Keratinocyte (primary cell): ENCODE measurements around the gene CADM2. TPM values are rescaled to one million over a fixed set of nuclear protein-coding genes. Genes with fewer than 3 reads are reported as not detected.

Experiments used
- DNase-seq: peaks from one replicate; pipeline ENCODE4 v3.0.0-alpha.2; 2011; ENCODE audit warnings: low read depth, missing footprints, low spot score
- FAIRE-seq: peaks from 2 replicates; lab custom pipeline; 2011; peaks lifted over from hg19 to GRCh38; lab: Jason Lieb, UNC
- H2AFZ ChIP-seq: 2 replicates; pipeline ENCODE4 v1.6.0; 2012; ENCODE audit warnings: low read length, control low read depth, inconsistent platforms; ENCODE audit not compliant: control insufficient read depth
- H3K27ac ChIP-seq: 2 replicates; pipeline ENCODE4 v1.5.1; 2011; ENCODE audit warnings: low read length; ENCODE audit not compliant: control insufficient read depth, insufficient read depth
- H3K27me3 ChIP-seq: 3 replicates; pipeline ENCODE4 v1.6.0; 2011; ENCODE audit warnings: low read length; ENCODE audit not compliant: control insufficient read depth, insufficient read depth; ENCODE audit errors: extremely low read depth
- H3K36me3 ChIP-seq, 2 experiments: 2 replicates in 1 of 2; 3 replicates in 1 of 2; pipeline ENCODE4 v1.5.1; 2011; ENCODE audit warnings: low read length in 2 of 2, mild to moderate bottlenecking in 1 of 2; ENCODE audit not compliant: control insufficient read depth in 2 of 2, insufficient read depth in 2 of 2; ENCODE audit errors: extremely low read depth in 1 of 2
- H3K4me1 ChIP-seq: 3 replicates; pipeline ENCODE4 v1.5.1; 2011; ENCODE audit warnings: low read length; ENCODE audit not compliant: control insufficient read depth, insufficient read depth; ENCODE audit errors: extremely low read depth
- H3K4me2 ChIP-seq: 3 replicates; pipeline ENCODE4 v1.6.0; 2011; ENCODE audit warnings: low read depth, low read length; ENCODE audit not compliant: control insufficient read depth, insufficient read depth; ENCODE audit errors: extremely low read depth
- H3K4me3 ChIP-seq, 3 experiments: fragments of 200-600 bp in 1 of 3; sonication (generic) in 1 of 3; 2 replicates in 2 of 3; 3 replicates in 1 of 3; pipeline ENCODE4 v1.5.1; 2011 to 2016; ENCODE audit warnings: low read length in 3 of 3, mild to moderate bottlenecking in 3 of 3, control low read depth in 2 of 3, inconsistent platforms in 1 of 3, low read depth in 1 of 3, mixed read lengths in 1 of 3, mixed run types in 1 of 3, moderate library complexity in 1 of 3; ENCODE audit not compliant: control insufficient read depth in 2 of 3, insufficient read depth in 2 of 3; ENCODE audit errors: extremely low read depth in 1 of 3
- H3K79me2 ChIP-seq: 2 replicates; pipeline ENCODE4 v1.6.0; 2012; ENCODE audit warnings: low read length; ENCODE audit not compliant: control insufficient read depth, insufficient read depth
- H3K9ac ChIP-seq: 3 replicates; pipeline ENCODE4 v1.6.0; 2011; ENCODE audit warnings: low read length; ENCODE audit not compliant: control insufficient read depth, insufficient read depth; ENCODE audit errors: extremely low read depth
- H3K9me1 ChIP-seq: 3 replicates; pipeline ENCODE4 v1.6.0; 2011; ENCODE audit warnings: low read length; ENCODE audit not compliant: control insufficient read depth, insufficient read depth; ENCODE audit errors: extremely low read depth
- H3K9me3 ChIP-seq: 2 replicates; pipeline ENCODE4 v1.5.1; 2012; ENCODE audit warnings: low read depth, low read length; ENCODE audit not compliant: control insufficient read depth
- H4K20me1 ChIP-seq: 3 replicates; pipeline ENCODE4 v1.6.0; 2011; ENCODE audit warnings: low read length; ENCODE audit not compliant: control insufficient read depth, insufficient read depth; ENCODE audit errors: extremely low read depth
- EZH2 ChIP-seq: IDR thresholded peaks from one replicate; pipeline ENCODE4 v1.6.1; 2012; ENCODE audit warnings: inconsistent platforms, mild to moderate bottlenecking, low read length, moderate library complexity
- dilution Hi-C: fragments of 300-500 bp; cut with MboI; formaldehyde crosslinking; loops from one replicate; pipeline ENCODE4 v1.7.0; 2020; ENCODE audit warnings: low sequenced_read_pairs; ENCODE audit not compliant: extremely low pct_ligation_motif_present
- polyA plus RNA-seq, 5 experiments: library from polyadenylated mRNA; depleted of rRNA in 3 of 5; stranded (reverse) in 3 of 5; stranded (forward) in 1 of 5; unstranded in 1 of 5; fragments of >200 nt; gene quantifications; 1 replicate in 1 of 5; 2 replicates in 3 of 5; 3 replicates in 1 of 5; pipeline versions ENCODE4 v1.2.1 to v1.2.3, GENCODE V29; 2011 to 2012; ENCODE audit warnings: missing spikeins in 2 of 5, low read depth in 1 of 5, low replicate concordance in 1 of 5
- TF ChIP-seq, protein P1 (sequence below), 3 experiments: IDR thresholded peaks in 1 of 3; conservative IDR thresholded peaks in 1 of 3; optimal IDR thresholded peaks in 1 of 3; 2 replicates in 2 of 3; 3 replicates in 1 of 3; pipeline versions ENCODE3 to v1.5.1; 2011; ENCODE audit warnings: low read length in 3 of 3, mild to moderate bottlenecking in 3 of 3, moderate library complexity in 2 of 3, control low read depth in 1 of 3, inconsistent platforms in 1 of 3; ENCODE audit not compliant: insufficient read depth in 2 of 3; ENCODE audit errors: extremely low read depth in 1 of 3

CADM2 gene
- polyA plus RNA-seq, 1 donor (not counting 4 experiments of a cell fraction or from before 2014, with no cell fraction given), result not detected

DNA sequence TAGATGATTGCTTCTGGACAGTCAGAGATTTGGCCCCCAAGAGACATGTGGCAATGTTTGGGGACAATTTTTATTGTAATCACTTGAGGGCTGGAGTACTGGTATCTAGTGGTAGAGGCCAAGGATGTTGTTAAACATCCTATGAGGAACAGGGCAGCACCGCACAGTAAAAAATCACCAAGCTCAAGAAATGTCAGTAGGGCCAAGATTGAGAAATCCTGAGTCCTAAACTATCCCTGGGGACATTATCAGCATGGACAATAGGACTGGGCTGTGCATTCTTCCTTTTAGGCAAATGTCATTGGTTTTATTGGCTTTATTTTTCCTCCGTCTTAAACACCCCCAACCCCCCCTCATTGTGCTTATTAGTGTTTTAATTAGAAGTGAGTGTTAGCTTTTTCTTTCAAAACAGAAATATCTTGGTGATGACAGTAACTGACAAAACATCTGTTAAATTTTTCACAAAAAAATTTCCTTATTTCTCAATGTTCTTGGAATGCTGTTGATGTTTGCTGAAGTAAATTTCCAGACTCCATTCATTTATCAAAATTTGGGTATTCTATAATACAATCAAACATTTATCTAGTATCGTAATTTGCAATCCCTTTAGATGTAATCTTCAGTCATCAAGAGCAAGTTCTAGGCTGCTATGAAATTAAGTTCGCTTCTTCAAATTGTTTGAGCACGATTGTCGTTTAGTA, 1087.8 kb downstream of the CADM2 start:
- no peak for TF ChIP-seq EZH2
- TF ChIP-seq, protein P1, sequence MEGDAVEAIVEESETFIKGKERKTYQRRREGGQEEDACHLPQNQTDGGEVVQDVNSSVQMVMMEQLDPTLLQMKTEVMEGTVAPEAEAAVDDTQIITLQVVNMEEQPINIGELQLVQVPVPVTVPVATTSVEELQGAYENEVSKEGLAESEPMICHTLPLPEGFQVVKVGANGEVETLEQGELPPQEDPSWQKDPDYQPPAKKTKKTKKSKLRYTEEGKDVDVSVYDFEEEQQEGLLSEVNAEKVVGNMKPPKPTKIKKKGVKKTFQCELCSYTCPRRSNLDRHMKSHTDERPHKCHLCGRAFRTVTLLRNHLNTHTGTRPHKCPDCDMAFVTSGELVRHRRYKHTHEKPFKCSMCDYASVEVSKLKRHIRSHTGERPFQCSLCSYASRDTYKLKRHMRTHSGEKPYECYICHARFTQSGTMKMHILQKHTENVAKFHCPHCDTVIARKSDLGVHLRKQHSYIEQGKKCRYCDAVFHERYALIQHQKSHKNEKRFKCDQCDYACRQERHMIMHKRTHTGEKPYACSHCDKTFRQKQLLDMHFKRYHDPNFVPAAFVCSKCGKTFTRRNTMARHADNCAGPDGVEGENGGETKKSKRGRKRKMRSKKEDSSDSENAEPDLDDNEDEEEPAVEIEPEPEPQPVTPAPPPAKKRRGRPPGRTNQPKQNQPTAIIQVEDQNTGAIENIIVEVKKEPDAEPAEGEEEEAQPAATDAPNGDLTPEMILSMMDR (optimal IDR thresholded peaks at IDR 0.05 in 1 of 3, IDR thresholded peaks at IDR 0.05 in 1 of 3, conservative IDR thresholded peaks at IDR 0.05 in 1 of 3; ENCODE audit: extremely low read depth in 1 of 3, insufficient read depth in 2 of 3, low read length in 3 of 3), result no peak
- H3K36me3 ChIP-seq, result no peaks in the 10 kb centered on the region
- no peaks in the 10 kb centered on the region for H3K4me1 ChIP-seq
- no peak overlapping the region for H3K4me2 ChIP-seq
- H2AFZ ChIP-seq, result no peak overlapping the region
- no peaks in the 10 kb centered on the region for H4K20me1 ChIP-seq
- no peak overlapping the region for H3K27ac ChIP-seq
- no peaks in the 10 kb centered on the region for H3K9me3 ChIP-seq
- H3K9ac ChIP-seq, result no peak overlapping the region
- FAIRE-seq (no peak), DNase-seq (no peak)
- H3K4me3 ChIP-seq, result no peak overlapping the region
- no peaks in the 10 kb centered on the region for H3K27me3 ChIP-seq
- dilution Hi-C loops, result no loop called here
- no peaks in the 10 kb centered on the region for H3K79me2 ChIP-seq
- no peaks in the 10 kb centered on the region for H3K9me1 ChIP-seq

DNA sequence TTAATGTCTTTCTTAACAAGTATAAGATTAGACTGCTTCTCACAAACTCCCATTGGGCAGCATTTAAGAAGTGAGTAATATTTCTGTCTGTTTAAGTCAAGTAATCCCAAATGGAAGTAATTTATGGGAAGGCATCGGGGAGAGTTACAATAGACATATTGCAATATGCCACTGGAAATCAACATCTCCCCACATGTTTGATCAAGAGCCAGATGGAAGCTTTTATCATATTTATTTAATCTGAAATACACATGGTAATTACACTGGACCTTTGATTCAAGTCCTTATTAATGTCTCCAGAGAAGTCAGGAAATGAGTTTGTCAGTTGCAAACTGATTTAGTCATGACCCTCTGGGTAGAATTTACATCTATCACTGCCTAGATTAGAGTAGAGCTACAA, 1088.4 kb downstream of the CADM2 start:
- Histone ChIP-seq H3K4me2 (no peak overlapping the region), H2AFZ (no peak overlapping the region), H4K20me1 (no peaks in the 10 kb centered on the region), H3K27ac (no peak overlapping the region), H3K9ac (no peak overlapping the region), H3K4me3 (no peak overlapping the region), H3K36me3 (no peaks in the 10 kb centered on the region), H3K27me3 (no peaks in the 10 kb centered on the region), H3K4me1 (no peaks in the 10 kb centered on the region), H3K79me2 (no peaks in the 10 kb centered on the region), H3K9me1 (no peaks in the 10 kb centered on the region), H3K9me3 (no peaks in the 10 kb centered on the region)
- dilution Hi-C loops, result no loop called here
- DNase-seq (no peak), FAIRE-seq (no peak)
- no peak for TF ChIP-seq EZH2
- TF ChIP-seq, protein P1 (optimal IDR thresholded peaks at IDR 0.05 in 1 of 3, IDR thresholded peaks at IDR 0.05 in 1 of 3, conservative IDR thresholded peaks at IDR 0.05 in 1 of 3; ENCODE audit: extremely low read depth in 1 of 3, insufficient read depth in 2 of 3, low read length in 3 of 3), result no peak
